IMR-90 (cell line): ENCODE data around the gene BAZ1A. TPM values are rescaled to one million over a fixed set of nuclear protein-coding genes. Genes with fewer than 3 reads are reported as not detected.

ENCODE experiments used
- microRNA-seq, 2 experiments: library from miRNA; stranded (forward) in 1 of 2; unstranded in 1 of 2; fragments of 10-50 nt in 1 of 2; fragments of <30 nt in 1 of 2; gene quantifications in 1 of 2; microRNA quantifications in 1 of 2; one replicate each; pipeline versions ENCODE3 to v1.1.0; 2013 to 2020; ENCODE audit not compliant: insufficient read depth in 1 of 2, insufficient read length in 1 of 2, unreplicated experiment in 1 of 2
- polyA plus RNA-seq, 3 experiments: library from polyadenylated mRNA; depleted of rRNA; stranded (reverse); fragments of >200 nt; gene quantifications; 2 replicates each; pipeline ENCODE4 v1.2.3, GENCODE V29; 2012; ENCODE audit warnings: low replicate concordance in 1 of 3
- small RNA-seq, 5 experiments: library from RNA; depleted of rRNA; stranded (forward); fragments of <200 nt; gene quantifications; one replicate each; pipeline ENCODE3, GENCODE V24; 2012
- total RNA-seq: library from RNA; depleted of rRNA; stranded (reverse); fragments of >200 nt; gene quantifications from 2 replicates; pipeline ENCODE4 v1.2.3, GENCODE V29; 2012; rRNA removed

BAZ1A gene
- total and polyA plus RNA-seq, 2 of the 4 experiments (the other 2 are of a cell fraction), result 15.3 to 23.8 TPM

Small RNAs within 50 kb of the gene (microRNA-seq; reads per million reads assigned to microRNA genes)
- not detected for gene AL121603.1 (ENCODE audit: insufficient read depth, insufficient read length)
- not detected for gene RNU7-41P (ENCODE audit: insufficient read depth, insufficient read length)

Small RNAs within 50 kb of the gene (small RNA-seq; reads per million reads assigned to genes)
- gene AL121603.1 (0 reads per million in 5 experiments), gene RNU7-41P (0 to 26.5 (median 0) reads per million in 5 experiments)

Other genes starting within 250 kb of the BAZ1A start
- gene SNX6, start 245.2 kb downstream of the BAZ1A start, total RNA-seq, result 116 and 166 TPM in 2 replicates
- gene SNX6, start 245.2 kb downstream of the BAZ1A start, polyA plus RNA-seq (2012; rRNA removed), result 67.8 and 127 TPM in 2 replicates
- 151 and 187 TPM in 2 replicates for gene CFL2, start 160.8 kb downstream of the BAZ1A start, total RNA-seq
- 75.1 and 106 TPM in 2 replicates for gene CFL2, start 160.8 kb downstream of the BAZ1A start, polyA plus RNA-seq (2012; rRNA removed)
- gene SRP54, start 107.6 kb upstream of the BAZ1A start, total RNA-seq, result 63.3 and 109 TPM in 2 replicates
- 39.6 and 56.2 TPM in 2 replicates for gene SRP54, start 107.6 kb upstream of the BAZ1A start, polyA plus RNA-seq (2012; rRNA removed)
- gene FAM177A1, start 170.9 kb upstream of the BAZ1A start, total RNA-seq, result 18.5 and 35.8 TPM in 2 replicates
- gene FAM177A1, start 170.9 kb upstream of the BAZ1A start, polyA plus RNA-seq (2012; rRNA removed), result 29.4 and 33.4 TPM in 2 replicates
- 17.0 and 31.1 TPM in 2 replicates for gene PPP2R3C, start 246.6 kb upstream of the BAZ1A start, total RNA-seq
- gene PPP2R3C, start 246.6 kb upstream of the BAZ1A start, polyA plus RNA-seq (2012; rRNA removed), result 13.0 and 15.9 TPM in 2 replicates
- 41.1 and 50.5 TPM in 2 replicates for gene PRORP, start 247.2 kb upstream of the BAZ1A start, total RNA-seq
- 18.0 and 19.2 TPM in 2 replicates for gene PRORP, start 247.2 kb upstream of the BAZ1A start, polyA plus RNA-seq (2012; rRNA removed)